ENCODE data around the gene TRPM5.

DNA sequence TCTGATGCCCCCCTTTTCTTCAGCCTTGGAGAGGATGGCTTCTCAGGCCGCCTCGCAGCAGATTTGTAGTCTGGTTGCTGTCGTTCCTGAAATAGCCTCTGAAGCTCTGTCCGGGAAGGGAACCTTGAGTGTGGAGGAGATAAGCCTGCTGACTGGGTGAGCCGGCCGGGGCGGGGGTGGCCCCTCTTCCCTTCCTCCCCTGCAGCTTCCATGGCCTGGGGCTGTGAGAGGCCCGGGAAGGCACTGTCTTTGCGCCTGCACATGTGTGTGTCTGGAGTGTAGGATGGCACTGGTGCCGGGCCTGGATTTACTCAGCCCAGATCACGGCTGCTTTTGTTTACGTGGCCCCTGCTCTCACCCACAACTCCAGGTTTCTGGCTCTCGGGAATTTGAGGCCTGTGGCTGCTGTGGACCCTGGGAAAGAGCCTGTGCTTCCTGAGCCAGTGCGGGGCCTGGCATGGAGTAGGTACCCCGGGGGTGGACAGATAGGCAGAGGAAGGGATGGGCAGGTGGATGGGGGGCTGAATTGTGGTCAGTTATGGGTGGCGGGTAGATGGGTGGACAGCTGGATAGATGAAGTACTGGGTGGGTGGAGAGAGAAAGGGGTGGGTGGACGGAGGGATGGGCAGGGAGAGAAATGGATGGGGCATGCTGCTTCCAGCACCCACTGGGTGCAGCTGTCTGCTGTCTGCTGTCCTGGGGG, 17.1 kb upstream of the TRPM5 start:
- TF ChIP-seq, protein P1, sequence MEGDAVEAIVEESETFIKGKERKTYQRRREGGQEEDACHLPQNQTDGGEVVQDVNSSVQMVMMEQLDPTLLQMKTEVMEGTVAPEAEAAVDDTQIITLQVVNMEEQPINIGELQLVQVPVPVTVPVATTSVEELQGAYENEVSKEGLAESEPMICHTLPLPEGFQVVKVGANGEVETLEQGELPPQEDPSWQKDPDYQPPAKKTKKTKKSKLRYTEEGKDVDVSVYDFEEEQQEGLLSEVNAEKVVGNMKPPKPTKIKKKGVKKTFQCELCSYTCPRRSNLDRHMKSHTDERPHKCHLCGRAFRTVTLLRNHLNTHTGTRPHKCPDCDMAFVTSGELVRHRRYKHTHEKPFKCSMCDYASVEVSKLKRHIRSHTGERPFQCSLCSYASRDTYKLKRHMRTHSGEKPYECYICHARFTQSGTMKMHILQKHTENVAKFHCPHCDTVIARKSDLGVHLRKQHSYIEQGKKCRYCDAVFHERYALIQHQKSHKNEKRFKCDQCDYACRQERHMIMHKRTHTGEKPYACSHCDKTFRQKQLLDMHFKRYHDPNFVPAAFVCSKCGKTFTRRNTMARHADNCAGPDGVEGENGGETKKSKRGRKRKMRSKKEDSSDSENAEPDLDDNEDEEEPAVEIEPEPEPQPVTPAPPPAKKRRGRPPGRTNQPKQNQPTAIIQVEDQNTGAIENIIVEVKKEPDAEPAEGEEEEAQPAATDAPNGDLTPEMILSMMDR (IDR thresholded peaks at IDR 0.05; ENCODE audit: insufficient read depth, low read length, poor library complexity, severe bottlenecking), result no peak
- no peak for TF ChIP-seq EZH2phosphoT487 (conservative IDR thresholded peaks at IDR 0.05; ENCODE audit: low read length)

All from SU-DHL-6 (cell line).